ENCODE results near the gene RASGRP3.

Gene RASGRP3

DNA sequence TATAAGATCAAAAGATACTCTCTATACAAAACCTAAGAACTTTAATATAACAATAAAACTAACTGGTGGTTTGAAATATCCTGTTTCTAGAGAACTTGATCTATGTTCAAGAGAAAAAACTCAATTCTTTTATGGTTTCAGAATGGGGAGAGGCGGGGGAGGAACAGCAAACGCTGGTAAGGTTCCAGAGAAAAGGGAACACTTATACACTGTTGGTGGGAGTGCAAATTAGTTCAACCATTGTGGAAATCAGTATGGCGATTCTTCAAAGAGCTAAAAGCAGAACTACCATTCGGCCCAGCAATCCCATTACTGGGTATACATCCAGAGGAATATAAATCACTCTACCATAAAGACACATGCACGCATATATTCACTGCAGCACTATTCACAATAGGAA lies 105.4 kb downstream of the RASGRP3 start:
- ATAC-seq = no peak
- DNase-seq = no peak

DNA sequence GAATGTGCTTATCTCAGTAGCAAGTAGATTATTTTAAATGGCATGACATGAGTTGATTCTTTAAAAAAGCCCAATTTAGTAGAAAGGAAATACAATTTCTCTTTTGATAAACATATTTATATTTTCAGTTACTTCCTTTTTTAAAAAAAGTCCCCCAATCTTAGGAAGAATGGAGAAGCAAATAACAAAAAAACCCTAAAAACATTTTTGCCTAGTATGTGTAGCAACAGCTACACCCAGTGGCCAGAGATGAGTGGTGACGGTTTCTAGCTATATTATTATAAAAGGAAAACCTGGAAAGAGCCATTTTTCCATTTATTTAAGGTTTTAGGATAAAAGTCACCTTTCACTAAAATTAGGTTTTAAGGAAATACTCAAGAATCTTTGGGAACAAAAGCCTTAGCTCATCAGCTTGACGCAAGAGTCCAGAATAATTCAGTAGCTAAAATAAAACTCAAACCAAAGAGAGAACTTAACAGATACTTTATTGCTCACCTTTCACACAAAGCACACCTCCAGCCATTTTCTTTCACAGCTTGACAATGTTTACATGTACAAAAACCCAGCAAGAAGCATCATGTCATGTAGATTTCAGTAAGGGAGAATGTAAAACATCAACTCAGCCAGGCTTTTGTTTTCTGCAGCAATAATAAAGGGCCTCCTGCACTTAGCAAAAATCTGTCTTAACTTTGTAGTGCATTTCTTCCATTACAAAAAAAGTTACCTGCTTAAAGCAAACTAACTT lies 106.9 kb downstream of the RASGRP3 start:
- no peak for DNase-seq
- no peak for ATAC-seq

DNA sequence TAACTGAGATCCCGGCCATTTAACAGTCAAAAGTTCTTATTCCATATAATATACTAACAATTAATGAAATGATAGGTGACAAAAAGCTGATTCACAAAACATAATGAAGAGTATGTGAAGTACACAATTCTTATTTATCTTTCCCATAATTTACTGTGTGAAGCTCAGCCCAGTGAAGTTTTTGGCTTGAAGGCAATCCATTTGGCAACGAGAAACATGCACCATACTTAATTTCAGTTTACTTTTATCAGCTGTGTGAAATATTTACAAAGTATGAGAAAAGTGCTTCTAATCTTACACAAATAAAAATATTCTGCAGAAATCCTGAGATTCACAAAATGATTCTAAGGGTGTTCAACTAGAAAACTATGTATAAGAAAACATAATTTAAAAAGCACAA lies 110.3 kb downstream of the RASGRP3 start:
- ATAC-seq (no peak), DNase-seq (no peak)

DNA sequence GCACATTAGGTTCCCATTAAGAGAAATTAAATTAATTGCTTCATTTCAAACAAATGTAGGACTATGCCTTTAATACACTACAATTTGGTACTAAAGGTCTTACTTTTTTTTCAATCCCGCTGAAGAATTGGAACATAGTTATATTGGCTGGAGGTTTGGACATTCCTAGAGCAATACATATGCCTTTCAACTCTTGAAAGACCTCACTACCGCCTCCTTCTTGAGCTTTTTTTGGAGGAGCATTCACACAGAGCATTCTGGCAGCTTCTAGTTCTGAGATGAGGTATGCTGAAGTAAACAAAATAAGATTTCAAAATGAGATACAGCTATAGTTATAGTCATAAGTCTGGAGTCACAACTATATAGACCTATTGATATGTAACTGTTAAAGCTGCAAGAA lies 111.8 kb downstream of the RASGRP3 start:
- ATAC-seq (no peak), DNase-seq (no peak)

GRCh38 chr2:33589444-33589843 lies 113.0 kb downstream of the RASGRP3 start:
- no peak for ATAC-seq
- DNase-seq = no peak

DNA sequence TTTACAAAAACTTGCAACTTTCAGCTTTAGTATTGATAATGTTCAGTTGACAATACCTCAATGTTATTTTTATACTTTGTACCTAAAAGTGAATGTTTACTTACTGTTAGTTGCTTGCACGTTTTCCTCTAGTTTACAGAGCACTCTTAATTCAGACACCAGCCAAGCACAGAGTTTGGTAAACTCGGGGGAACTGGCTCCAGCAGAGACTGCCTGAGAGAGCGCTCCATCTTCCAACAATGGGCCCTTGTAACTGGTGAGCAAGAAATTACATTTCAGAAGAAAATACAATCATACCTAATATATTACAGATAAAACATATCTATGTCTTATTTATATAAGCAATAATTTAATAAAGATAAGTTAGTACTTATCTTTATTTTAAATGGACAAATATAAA lies 118.9 kb downstream of the RASGRP3 start:
- DNase-seq = no peak
- no peak for ATAC-seq

DNA sequence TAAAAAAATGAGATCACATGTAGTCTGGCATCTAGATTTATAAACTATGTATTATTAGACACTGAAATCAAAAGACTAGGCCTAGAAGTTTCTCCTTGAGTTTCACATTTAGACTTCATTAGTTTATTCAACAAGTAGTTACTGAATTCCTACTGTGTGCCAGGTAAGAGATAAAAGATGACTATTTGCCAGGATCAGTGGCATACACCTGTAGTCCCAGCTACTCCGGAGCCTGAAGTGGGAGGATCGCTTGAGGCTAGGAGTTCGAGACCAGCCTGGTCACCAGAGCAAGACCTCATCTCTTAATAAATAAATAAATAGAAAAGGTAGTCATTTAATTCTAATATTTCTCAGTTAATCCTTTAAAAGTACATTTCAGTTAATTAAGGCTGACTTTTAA lies 120.6 kb downstream of the RASGRP3 start:
- DNase-seq = no peak
- no peak for ATAC-seq

DNA sequence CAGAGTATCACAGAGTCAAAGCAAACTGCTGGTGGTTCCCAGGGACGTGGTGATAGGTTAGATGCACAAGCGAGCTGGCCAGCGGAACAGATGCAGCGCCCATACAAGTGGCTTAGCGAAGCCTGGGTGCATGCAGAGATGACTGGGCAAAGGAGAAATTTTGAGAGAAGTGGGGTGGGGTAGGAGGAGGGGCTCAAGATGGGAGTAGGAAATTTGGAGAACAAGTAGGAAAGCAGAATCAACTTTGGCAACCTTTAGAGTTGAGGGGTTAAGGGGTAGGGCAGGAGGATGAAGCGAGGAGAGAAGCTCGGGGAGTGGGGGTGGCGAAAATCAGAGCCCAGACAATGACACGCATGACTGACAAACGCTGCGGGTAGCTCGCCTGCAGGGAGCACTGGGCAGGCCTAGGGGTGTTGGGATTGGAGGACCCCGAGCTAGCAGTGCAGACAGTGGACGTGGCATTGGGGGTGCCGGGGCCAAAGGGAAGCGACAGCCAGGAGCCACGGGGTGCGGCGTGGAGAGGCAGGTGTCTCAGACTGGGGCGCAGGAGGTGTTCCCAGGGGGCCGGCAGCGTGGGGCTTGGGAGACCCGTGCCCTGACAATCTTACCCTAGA lies 122.2 kb downstream of the RASGRP3 start:
- DNase-seq (peak; percentile 60), ATAC-seq (peak; percentile 53)

GRCh38 chr2:33599175-33599942 lies 122.9 kb downstream of the RASGRP3 start, which contains the start of gene FAM98A:
Gene FAM98A (minus strand): TSS chr2:33599299. CDS start chr2:33599221, 78 bp downstream.
- peak; percentile 95 for ATAC-seq
- DNase-seq = peak; percentile 99

GRCh38 chr2:33599943-33600192 lies 123.4 kb downstream of the RASGRP3 start:
- DNase-seq (no peak), ATAC-seq (no peak)

GRCh38 chr2:33602201-33602830 lies 125.9 kb downstream of the RASGRP3 start:
- DNase-seq (no peak), ATAC-seq (no peak)

GRCh38 chr2:33603416-33603815 lies 127.0 kb downstream of the RASGRP3 start:
- no peak for ATAC-seq

DNA sequence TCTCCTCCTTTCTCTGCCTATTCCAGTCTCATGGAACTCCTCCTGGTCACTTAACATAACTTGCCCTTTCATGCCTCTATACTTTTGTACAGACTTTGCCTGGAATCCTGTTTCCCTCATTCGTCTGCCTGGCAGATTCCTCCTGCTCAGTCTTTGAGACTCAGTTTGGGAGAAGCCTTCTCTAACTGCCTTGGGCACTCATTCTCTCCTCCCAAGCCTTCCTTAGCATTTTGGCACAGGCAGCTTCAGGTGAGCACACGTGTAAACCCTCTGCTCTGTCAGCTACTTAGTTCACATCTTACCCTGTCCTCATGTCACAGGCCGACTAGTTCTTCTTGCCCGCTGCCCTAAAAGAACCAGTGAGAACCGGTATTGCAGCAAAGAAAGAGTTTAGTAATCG lies 128.6 kb downstream of the RASGRP3 start:
- ATAC-seq = no peak
- DNase-seq = no peak

More at GRCh38 chr2:33603416-33603815, 127.0 kb downstream of the RASGRP3 start:
- no peak for DNase-seq

DNA sequence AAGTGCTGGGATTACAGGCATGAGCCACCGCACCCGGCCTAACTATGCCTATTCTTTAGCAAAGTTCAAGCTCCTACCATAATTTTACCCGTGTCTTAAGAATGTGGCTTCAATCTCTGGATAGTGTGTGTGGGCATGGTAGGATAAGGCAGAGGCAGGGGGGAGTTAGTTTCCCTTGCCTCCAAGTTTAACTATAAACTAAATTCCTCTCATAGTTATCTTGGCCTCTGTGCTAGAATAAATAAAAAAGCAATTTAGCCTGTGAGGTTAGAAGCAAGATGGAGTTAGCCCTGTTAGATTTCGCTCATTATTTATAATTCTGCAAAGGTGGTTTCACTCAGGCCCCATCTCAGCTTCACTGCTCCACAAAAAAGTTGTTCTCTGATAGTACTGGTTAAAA lies 129.7 kb downstream of the RASGRP3 start:
- ATAC-seq = no peak

GRCh38 chr2:33606622-33607021 lies 130.2 kb downstream of the RASGRP3 start:
- ATAC-seq = no peak
- DNase-seq = no peak

More for the DNA sequence above, 129.7 kb downstream of the RASGRP3 start:
- DNase-seq = no peak

GRCh38 chr2:33607251-33607721 lies 130.8 kb downstream of the RASGRP3 start:
- ATAC-seq (no peak), DNase-seq (no peak)

DNA sequence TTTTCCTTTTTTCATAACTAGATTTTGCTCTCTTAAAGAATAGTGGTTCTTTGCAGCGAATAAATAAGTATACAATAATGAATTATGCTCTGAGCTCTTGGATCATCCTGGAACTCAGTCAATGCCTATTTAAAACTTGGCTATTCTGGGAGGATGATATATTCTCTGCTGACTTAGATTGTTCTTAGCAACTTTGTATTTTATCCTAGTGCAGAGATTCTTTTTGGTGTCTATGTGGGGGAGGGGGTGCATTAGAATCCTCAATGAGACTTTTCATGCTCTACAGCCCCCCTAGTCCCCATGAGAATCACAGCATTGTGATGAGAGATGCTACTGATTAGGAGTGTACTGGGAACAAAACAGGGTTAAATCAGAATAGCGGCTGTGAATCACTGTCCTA lies 131.5 kb downstream of the RASGRP3 start:
- DNase-seq (no peak), ATAC-seq (no peak)

- DNase-seq (no peak), ATAC-seq (no peak)
Measured at GRCh38 chr2:33614190-33614589, 137.7 kb downstream of the RASGRP3 start.
